Endodermal cell (in vitro differentiated cells): ENCODE measurements around the gene GNL1. TPM values are rescaled to one million over a fixed set of nuclear protein-coding genes. Genes with fewer than 3 reads are reported as not detected.

ENCODE experiments used
- DNase-seq: peaks from one replicate; pipeline ENCODE4 v3.0.0-alpha.2; 2017
- H3K27ac ChIP-seq: 2 replicates; pipeline ENCODE4 v1.5.1; 2013; ENCODE audit warnings: mild to moderate bottlenecking, low read depth, low read length, moderate library complexity
- H3K27me3 ChIP-seq: 2 replicates; pipeline ENCODE4 v1.6.1; 2013; ENCODE audit warnings: mild to moderate bottlenecking, low read length, moderate library complexity; ENCODE audit not compliant: insufficient read depth, control insufficient read depth, poor library complexity, severe bottlenecking
- H3K36me3 ChIP-seq: 2 replicates; pipeline ENCODE4 v1.7.0; 2013; ENCODE audit warnings: mild to moderate bottlenecking, low read length, moderate library complexity; ENCODE audit not compliant: control insufficient read depth, insufficient read depth
- H3K4me1 ChIP-seq: one replicate; pipeline ENCODE4 v1.7.0; 2013; ENCODE audit warnings: low read length; ENCODE audit not compliant: control insufficient read depth, insufficient read depth
- H3K4me3 ChIP-seq: 2 replicates; pipeline ENCODE4 v1.5.1; 2013; ENCODE audit warnings: mild to moderate bottlenecking, low read length, moderate library complexity
- H3K9ac ChIP-seq: 2 replicates; pipeline ENCODE4 v1.6.1; 2013; ENCODE audit warnings: mild to moderate bottlenecking, low read length, moderate library complexity; ENCODE audit not compliant: poor library complexity, severe bottlenecking; ENCODE audit errors: extremely low read depth
- H3K9me3 ChIP-seq: 2 replicates; pipeline ENCODE4 v1.6.1; 2013; ENCODE audit warnings: mild to moderate bottlenecking, low read length, moderate library complexity; ENCODE audit not compliant: control insufficient read depth
- H3K27ac Mint-ChIP-seq: 2 replicates; pipeline ENCODE4 v1.8.0; 2020; ENCODE audit warnings: mixed read lengths
- H3K27me3 Mint-ChIP-seq: 2 replicates; pipeline ENCODE4 v1.8.0; 2021; ENCODE audit warnings: mild to moderate bottlenecking, mixed read lengths; ENCODE audit not compliant: insufficient read depth
- H3K36me3 Mint-ChIP-seq: 2 replicates; pipeline ENCODE4 v1.8.0; 2020; ENCODE audit warnings: low read depth, mixed read lengths
- H3K4me1 Mint-ChIP-seq: 2 replicates; pipeline ENCODE4 v1.8.0; 2020; ENCODE audit warnings: mixed read lengths
- H3K4me3 Mint-ChIP-seq: 2 replicates; pipeline ENCODE4 v1.8.0; 2020; ENCODE audit warnings: mild to moderate bottlenecking, moderate library complexity, mixed read lengths
- H3K9me3 Mint-ChIP-seq: 2 replicates; pipeline ENCODE4 v1.8.0; 2020; ENCODE audit warnings: mild to moderate bottlenecking, mixed read lengths
- WGBS, 2 experiments: methylation state at CpG; one replicate each; pipeline versions ENCODE4 v1.1.5 to v1.1.7; 2013; ENCODE audit warnings: missing lambda C conversion rate in 2 of 2, mixed read lengths in 1 of 2; ENCODE audit not compliant: insufficient coverage in 1 of 2, insufficient read length in 1 of 2; 5-methylcytosine and 5-hydroxymethylcytosine counted together
- total RNA-seq, 2 donors: library from RNA; stranded (reverse); fragmentation: NEBNext Ultra II Directional in 1 of 2; extraction: Animal tissue kit (Norgen Biotek cat#: 25700) in 1 of 2; gene quantifications; 2 replicates in 1 of 2; 3 replicates in 1 of 2; pipeline ENCODE4 v1.2.1, GENCODE V29; 2021
- TF ChIP-seq, protein P1 (sequence below): fragments of 200-600 bp; sonication (generic); conservative IDR thresholded peaks from 2 replicates; pipeline ENCODE4 v1.5.0; 2021; ENCODE audit warnings: antibody characterized with exemption, mild to moderate bottlenecking

GNL1 gene
- total RNA-seq, 2 donors from 2014 or later, result 82.1 to 93.5 TPM

DNA sequence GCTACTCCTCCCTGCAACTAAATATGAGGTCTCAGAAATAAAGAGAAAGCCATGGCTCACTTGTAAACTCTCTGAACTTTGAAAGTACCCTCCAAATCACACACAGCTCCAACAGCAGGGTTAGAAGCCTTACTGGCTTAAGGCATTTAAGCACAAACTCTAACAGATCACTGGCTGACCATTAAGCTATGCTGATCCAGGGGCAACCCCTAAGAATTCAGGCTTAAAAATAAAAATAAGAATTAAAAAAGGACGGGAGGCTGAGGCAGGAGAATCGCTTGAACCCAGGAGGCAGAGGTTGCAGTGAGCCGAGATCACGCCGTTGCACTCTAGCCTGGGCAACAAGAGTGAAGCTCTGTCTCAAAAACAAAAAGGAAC, 45.1 kb downstream of the GNL1 start:
- H3K4me1 ChIP-seq, result no peaks in the 10 kb centered on the region
- H3K27ac ChIP-seq, result no peak overlapping the region
- TF ChIP-seq, protein P1, sequence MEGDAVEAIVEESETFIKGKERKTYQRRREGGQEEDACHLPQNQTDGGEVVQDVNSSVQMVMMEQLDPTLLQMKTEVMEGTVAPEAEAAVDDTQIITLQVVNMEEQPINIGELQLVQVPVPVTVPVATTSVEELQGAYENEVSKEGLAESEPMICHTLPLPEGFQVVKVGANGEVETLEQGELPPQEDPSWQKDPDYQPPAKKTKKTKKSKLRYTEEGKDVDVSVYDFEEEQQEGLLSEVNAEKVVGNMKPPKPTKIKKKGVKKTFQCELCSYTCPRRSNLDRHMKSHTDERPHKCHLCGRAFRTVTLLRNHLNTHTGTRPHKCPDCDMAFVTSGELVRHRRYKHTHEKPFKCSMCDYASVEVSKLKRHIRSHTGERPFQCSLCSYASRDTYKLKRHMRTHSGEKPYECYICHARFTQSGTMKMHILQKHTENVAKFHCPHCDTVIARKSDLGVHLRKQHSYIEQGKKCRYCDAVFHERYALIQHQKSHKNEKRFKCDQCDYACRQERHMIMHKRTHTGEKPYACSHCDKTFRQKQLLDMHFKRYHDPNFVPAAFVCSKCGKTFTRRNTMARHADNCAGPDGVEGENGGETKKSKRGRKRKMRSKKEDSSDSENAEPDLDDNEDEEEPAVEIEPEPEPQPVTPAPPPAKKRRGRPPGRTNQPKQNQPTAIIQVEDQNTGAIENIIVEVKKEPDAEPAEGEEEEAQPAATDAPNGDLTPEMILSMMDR, result no peak
- H3K27me3 ChIP-seq, result no peaks in the 10 kb centered on the region
- WGBS, 2 experiments, result 64 to 79% methylated on average over 5 of the region's 5 CpGs
- no peak overlapping the region for H3K9ac ChIP-seq
- Mint-ChIP-seq H3K36me3 (no peaks in the 10 kb centered on the region), H3K4me3 (no peak overlapping the region), H3K4me1 (peaks cover 8% of the 10 kb centered on the region), H3K27ac (no peak overlapping the region), H3K27me3 (no peaks in the 10 kb centered on the region), H3K9me3 (no peaks in the 10 kb centered on the region)
- H3K9me3 ChIP-seq, result no peaks in the 10 kb centered on the region
- no peaks in the 10 kb centered on the region for H3K36me3 ChIP-seq
- peak; percentile 17 for DNase-seq
- H3K4me3 ChIP-seq, result no peak overlapping the region

DNA sequence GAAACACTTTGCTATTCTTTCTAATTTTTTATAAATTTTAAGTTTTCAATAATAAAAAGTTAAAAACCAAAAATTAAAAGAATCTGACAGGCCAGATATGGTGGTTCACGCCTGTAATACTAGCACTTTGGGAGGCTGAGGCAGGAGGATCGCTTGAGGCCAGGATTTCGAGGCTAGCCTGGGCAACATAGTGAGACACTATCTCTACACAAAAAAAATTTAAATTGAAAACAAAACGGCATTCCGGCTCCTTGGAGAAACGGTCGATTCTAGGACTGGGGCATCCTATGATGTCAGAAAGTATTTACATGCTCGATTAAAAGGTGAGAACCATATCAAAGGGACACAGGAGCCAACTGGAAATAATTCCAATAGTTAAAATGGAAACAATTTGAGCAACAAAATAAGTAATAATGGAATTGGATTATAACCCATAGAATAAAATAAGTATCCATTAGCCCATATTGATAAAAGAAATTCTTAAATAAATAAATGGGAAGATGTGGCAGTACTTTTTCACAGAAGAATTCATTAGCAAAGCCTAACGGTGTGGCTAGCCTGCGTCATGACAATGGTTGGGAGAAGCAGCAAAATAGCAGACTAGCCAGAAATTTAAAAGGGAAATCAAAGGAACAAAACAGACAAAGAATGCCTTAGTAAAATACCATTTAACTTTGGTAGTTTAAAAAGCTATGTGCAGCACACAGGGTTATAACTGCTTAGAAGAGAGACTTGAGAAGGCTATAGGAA, 45.7 kb downstream of the GNL1 start:
- Histone ChIP-seq H3K4me1 (no peaks in the 10 kb centered on the region), H3K4me3 (no peak overlapping the region), H3K36me3 (no peaks in the 10 kb centered on the region), H3K27me3 (no peaks in the 10 kb centered on the region), H3K27ac (no peak overlapping the region), H3K9me3 (no peaks in the 10 kb centered on the region), H3K9ac (no peak overlapping the region)
- DNase-seq, result peak; percentile 7
- Mint-ChIP-seq H3K4me3 (no peak overlapping the region), H3K27ac (no peak overlapping the region), H3K9me3 (no peaks in the 10 kb centered on the region), H3K27me3 (no peaks in the 10 kb centered on the region), H3K4me1 (peaks cover 8% of the 10 kb centered on the region), H3K36me3 (no peaks in the 10 kb centered on the region)
- WGBS, 2 experiments, result 88 to 91% methylated on average over 8 to 10 of the region's 10 CpGs
- TF ChIP-seq, protein P1, result no peak

DNA sequence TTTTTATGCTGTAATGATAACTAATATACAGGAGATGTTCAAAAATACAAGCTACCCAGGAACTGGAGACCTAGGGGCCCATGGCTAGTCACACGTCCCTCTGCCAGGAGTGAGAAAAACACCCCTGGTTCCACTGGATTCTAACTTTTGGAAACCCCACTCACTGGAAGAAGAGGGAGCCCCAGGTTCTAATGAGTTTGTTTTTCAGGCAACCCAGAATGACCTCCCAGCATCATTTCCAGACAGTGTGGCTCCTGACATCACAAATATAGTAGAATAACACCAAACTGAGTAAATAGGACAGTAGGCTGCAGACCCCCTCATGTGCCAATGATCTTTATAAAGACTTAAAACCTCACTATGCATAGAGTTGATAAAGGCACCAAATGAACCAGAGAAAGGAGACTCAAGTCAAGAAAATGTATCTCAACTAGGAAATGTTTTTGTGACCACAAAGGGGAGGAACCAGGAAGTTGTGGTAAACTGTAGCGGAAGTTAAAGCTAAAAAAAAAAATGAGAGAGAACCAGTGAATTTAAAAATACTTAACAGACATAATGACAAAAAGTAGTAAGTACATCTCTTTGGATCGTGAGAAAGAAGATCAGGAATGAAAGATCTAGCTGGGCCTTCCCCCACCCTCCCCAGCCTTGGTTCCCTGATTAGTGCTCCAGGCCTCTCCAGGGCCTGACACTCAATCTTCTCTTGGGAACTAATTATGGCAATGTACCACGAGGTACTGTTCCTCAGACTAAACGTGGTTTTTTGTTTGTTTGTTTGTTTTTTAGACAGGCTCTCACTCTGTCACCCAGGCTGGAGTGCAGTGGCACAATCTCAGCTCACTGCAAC, 47.2 kb downstream of the GNL1 start:
- H3K9me3 Mint-ChIP-seq, result no peaks in the 10 kb centered on the region

More for the DNA sequence above, 47.2 kb downstream of the GNL1 start:
- Histone ChIP-seq H3K4me3 (no peak overlapping the region), H3K4me1 (no peaks in the 10 kb centered on the region), H3K27ac (no peak overlapping the region), H3K9me3 (no peaks in the 10 kb centered on the region), H3K36me3 (no peaks in the 10 kb centered on the region), H3K9ac (no peak overlapping the region), H3K27me3 (no peaks in the 10 kb centered on the region)
- Mint-ChIP-seq H3K4me1 (no peaks in the 10 kb centered on the region), H3K36me3 (no peaks in the 10 kb centered on the region), H3K27me3 (no peaks in the 10 kb centered on the region), H3K27ac (no peak overlapping the region), H3K4me3 (no peak overlapping the region)
- DNase-seq, result peak; percentile 12
- TF ChIP-seq, protein P1, result no peak
- WGBS, 2 experiments, result 75 to 93% methylated on average over 3 to 5 of the region's 5 CpGs
